K562 (cell line): Measurements from ENCODE around the gene TTYH2. TPM values are rescaled to one million over a fixed set of nuclear protein-coding genes. Genes with fewer than 3 reads are reported as not detected.

Experiments
- ARID1B ChIP-seq: fragments of 450-650 bp; IDR thresholded peaks from 2 replicates; pipeline ENCODE4 v1.6.1; 2016; ENCODE audit warnings: antibody characterized with exemption, mild to moderate bottlenecking, inconsistent platforms
- CBFA2T3 ChIP-seq: fragments of 450-650 bp; IDR thresholded peaks from 2 replicates; pipeline ENCODE4 v1.6.1; 2017
- CEBPB ChIP-seq: fragments of 450-650 bp; IDR thresholded peaks from 2 replicates; pipeline ENCODE4 v1.6.1; 2016; ENCODE audit warnings: missing genetic modification characterization, missing compliant biosample characterization
- HMGN3 ChIP-seq: IDR thresholded peaks from 2 replicates; pipeline ENCODE4 v1.6.1; 2011; ENCODE audit warnings: borderline replicate concordance, low read depth, mild to moderate bottlenecking, mixed read lengths, low read length; ENCODE audit not compliant: insufficient read length; ENCODE audit errors: extremely low read depth
- U2AF2 ChIP-seq: fragments of 200-400 bp; formaldehyde crosslinking; optimal IDR thresholded peaks from 2 replicates; pipeline ENCODE3; 2017; ENCODE audit warnings: low read depth, mild to moderate bottlenecking, low read length
- polyA plus RNA-seq, 8 experiments: library from polyadenylated mRNA; depleted of rRNA in 4 of 8; stranded (reverse) in 5 of 8; unstranded in 3 of 8; fragments of >200 nt; fragmentation: Nextera tagmentation in 2 of 8; fragmentation: Illumina TruSeq in 1 of 8; extraction: Ambion mirVana in 2 of 8; extraction: Trizol in 1 of 8; gene quantifications; 2 replicates each; pipeline versions ENCODE4 v1.2.1 to v1.2.3, GENCODE V29; 2011 to 2014; ENCODE audit warnings: inconsistent platforms in 1 of 8, missing spikeins in 1 of 8
- total RNA-seq, 7 experiments: library from RNA; depleted of rRNA in 6 of 7; stranded (reverse); fragments of >200 nt in 6 of 7; fragmentation: Illumina TruSeq in 2 of 7; extraction: Trizol in 2 of 7; gene quantifications; 2 replicates each; pipeline versions ENCODE4 v1.2.1 to v1.2.3, GENCODE V29; 2011 to 2021; ENCODE audit warnings: low replicate concordance in 1 of 7
- TF ChIP-seq, protein P1 (sequence below), 2 experiments: fragments of 450-650 bp in 1 of 2; sonication (generic) in 1 of 2; formaldehyde crosslinking in 1 of 2; IDR thresholded peaks; 2 replicates each; pipeline versions ENCODE4 v1.7.1 to v1.9.0; 2016 to 2022; ENCODE audit warnings: inconsistent platforms in 1 of 2, mild to moderate bottlenecking in 1 of 2, missing genetic modification reagents in 1 of 2

TTYH2 gene
- total and polyA plus RNA-seq, 9 of the 15 experiments (the other 6 are each of a cell fraction or from before 2014, with no cell fraction given), result 0.03 to 2.0 (median 0.91) TPM

DNA sequence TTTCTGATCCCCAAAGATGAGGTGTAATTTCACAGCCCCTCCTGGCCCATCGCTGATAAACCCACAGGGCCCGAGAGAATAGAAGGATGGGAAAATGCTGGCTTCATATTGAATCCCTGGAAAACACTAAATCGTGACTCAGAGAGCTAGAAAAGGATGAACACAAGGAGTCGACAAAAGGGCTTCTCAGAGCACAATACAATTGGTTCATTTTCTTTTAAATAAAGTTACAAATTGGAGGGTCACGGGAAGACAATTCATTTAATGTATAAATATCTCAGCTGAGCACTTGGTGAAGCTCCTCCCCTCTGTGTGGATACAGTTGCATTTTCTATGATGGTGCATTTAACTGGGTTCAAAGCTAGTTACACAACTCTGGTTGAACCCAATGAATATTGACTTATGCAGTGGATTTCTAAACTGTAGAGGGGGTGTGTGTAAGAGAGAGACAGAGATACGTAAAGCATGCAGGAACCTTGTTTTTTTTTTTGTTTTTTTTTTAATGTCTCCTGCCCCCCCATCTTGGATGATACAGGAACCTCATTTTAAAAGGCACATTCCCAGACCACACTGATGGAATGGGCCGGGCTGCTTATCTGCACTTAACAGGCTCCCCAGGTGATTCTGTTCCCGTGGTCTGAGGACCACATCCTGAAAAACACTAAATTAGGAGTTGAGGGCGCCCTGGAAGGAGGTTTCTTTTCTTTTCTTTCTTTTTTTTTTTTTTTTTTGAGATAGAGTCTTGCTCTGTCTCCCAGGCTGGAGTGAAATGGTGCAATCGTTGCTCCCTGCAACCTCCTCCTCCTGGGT is 14.1 kb downstream of the TTYH2 start (continued):
- TF ChIP-seq, protein P1, sequence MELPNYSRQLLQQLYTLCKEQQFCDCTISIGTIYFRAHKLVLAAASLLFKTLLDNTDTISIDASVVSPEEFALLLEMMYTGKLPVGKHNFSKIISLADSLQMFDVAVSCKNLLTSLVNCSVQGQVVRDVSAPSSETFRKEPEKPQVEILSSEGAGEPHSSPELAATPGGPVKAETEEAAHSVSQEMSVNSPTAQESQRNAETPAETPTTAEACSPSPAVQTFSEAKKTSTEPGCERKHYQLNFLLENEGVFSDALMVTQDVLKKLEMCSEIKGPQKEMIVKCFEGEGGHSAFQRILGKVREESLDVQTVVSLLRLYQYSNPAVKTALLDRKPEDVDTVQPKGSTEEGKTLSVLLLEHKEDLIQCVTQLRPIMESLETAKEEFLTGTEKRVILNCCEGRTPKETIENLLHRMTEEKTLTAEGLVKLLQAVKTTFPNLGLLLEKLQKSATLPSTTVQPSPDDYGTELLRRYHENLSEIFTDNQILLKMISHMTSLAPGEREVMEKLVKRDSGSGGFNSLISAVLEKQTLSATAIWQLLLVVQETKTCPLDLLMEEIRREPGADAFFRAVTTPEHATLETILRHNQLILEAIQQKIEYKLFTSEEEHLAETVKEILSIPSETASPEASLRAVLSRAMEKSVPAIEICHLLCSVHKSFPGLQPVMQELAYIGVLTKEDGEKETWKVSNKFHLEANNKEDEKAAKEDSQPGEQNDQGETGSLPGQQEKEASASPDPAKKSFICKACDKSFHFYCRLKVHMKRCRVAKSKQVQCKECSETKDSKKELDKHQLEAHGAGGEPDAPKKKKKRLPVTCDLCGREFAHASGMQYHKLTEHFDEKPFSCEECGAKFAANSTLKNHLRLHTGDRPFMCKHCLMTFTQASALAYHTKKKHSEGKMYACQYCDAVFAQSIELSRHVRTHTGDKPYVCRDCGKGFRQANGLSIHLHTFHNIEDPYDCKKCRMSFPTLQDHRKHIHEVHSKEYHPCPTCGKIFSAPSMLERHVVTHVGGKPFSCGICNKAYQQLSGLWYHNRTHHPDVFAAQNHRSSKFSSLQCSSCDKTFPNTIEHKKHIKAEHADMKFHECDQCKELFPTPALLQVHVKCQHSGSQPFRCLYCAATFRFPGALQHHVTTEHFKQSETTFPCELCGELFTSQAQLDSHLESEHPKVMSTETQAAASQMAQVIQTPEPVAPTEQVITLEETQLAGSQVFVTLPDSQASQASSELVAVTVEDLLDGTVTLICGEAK (IDR thresholded peaks at IDR 0.05), result peak; percentile 37; the same call in 1 of the 2 replicates
- TF ChIP-seq, protein P1 (CRISPR knock-in tag; IDR thresholded peaks at IDR 0.05), result no peak
- TF ChIP-seq CBFA2T3 (peak; percentile 52), HMGN3 (no peak), ARID1B (peak; percentile 59), U2AF2 (no peak), CEBPB (tag) (0 out of 2 replicates have a peak, but pooled peaks have one; percentile 27)
